HAP-1 (cell line): ENCODE results near the gene LLPH.

Source experiments
- DNase-seq, 2 experiments: peaks; one replicate each; pipeline ENCODE4 v3.0.0-alpha.2; 2016 to 2020; ENCODE audit warnings: low spot score in 2 of 2
- H3K27me3 ChIP-seq: fragments of 250-450 bp; sonication (Bioruptor Pico); 2 replicates; pipeline ENCODE4 v1.5.1; 2020; ENCODE audit warnings: low read depth, mild to moderate bottlenecking, moderate library complexity
- H3K36me3 ChIP-seq: fragments of 250-450 bp; sonication (Bioruptor Pico); replicated peaks from 2 replicates; pipeline ENCODE4 v1.5.1; 2020; ENCODE audit warnings: mild to moderate bottlenecking
- H3K4me1 ChIP-seq: fragments of 250-450 bp; sonication (Bioruptor Pico); 2 replicates; pipeline ENCODE4 v1.5.1; 2020; ENCODE audit warnings: mild to moderate bottlenecking
- H3K4me3 ChIP-seq: fragments of 250-450 bp; sonication (Bioruptor Pico); 2 replicates; pipeline ENCODE4 v1.5.1; 2020; ENCODE audit warnings: mild to moderate bottlenecking, moderate library complexity
- H3K9me3 ChIP-seq: fragments of 250-450 bp; sonication (Bioruptor Pico); 2 replicates; pipeline ENCODE4 v1.5.1; 2020; ENCODE audit warnings: mild to moderate bottlenecking, moderate library complexity
- in situ Hi-C: fragments of 300-500 bp; cut with MboI; formaldehyde crosslinking; loops from 3 replicates; pipeline ENCODE4 v1.14.3; 2020; ENCODE audit warnings: low sequenced_read_pairs, inconsistent platforms, mixed read lengths

Gene LLPH

GRCh38 chr12:66160704-66161103 is 30.2 kb upstream of the LLPH start:
- Histone ChIP-seq H3K27me3 (no peaks in the 10 kb centered on the region), H3K4me3 (no peak overlapping the region), H3K4me1 (no peaks in the 10 kb centered on the region), H3K36me3 (no peaks in the 10 kb centered on the region), H3K9me3 (peaks cover 2% of the 10 kb centered on the region; the same call in 1 of the 2 replicates)
- DNase-seq: no peak
- in situ Hi-C loops: loop anchor here (25.0 kb wide), 1 partner anchor 252 kb away; no protein-coding TSS in a partner anchor

GRCh38 chr12:66159123-66159522 is 28.6 kb upstream of the LLPH start:
- no peaks in the 10 kb centered on the region for H3K27me3 ChIP-seq
- no peaks in the 10 kb centered on the region for H3K4me1 ChIP-seq
- no peaks in the 10 kb centered on the region for H3K36me3 ChIP-seq
- in situ Hi-C loops: loop anchor here (25.0 kb wide), 1 partner anchor 253 kb away; no protein-coding TSS in a partner anchor
- DNase-seq: no peak
- H3K9me3 ChIP-seq: no peaks in the 10 kb centered on the region
- no peak overlapping the region for H3K4me3 ChIP-seq

GRCh38 chr12:66156654-66157053 is 26.1 kb upstream of the LLPH start:
- in situ Hi-C loops: loop anchor here (25.0 kb wide), 1 partner anchor 256 kb away; no protein-coding TSS in a partner anchor
- Histone ChIP-seq H3K4me3 (no peak overlapping the region), H3K4me1 (no peaks in the 10 kb centered on the region), H3K9me3 (no peaks in the 10 kb centered on the region), H3K27me3 (no peaks in the 10 kb centered on the region), H3K36me3 (no peaks in the 10 kb centered on the region)
- DNase-seq: no peak

GRCh38 chr12:66154776-66155175 is 24.2 kb upstream of the LLPH start:
- Histone ChIP-seq H3K36me3 (no peaks in the 10 kb centered on the region), H3K4me1 (no peaks in the 10 kb centered on the region), H3K4me3 (no peak overlapping the region), H3K9me3 (no peaks in the 10 kb centered on the region), H3K27me3 (no peaks in the 10 kb centered on the region)
- DNase-seq: no peak
- in situ Hi-C loops: loop anchor here (25.0 kb wide), 1 partner anchor 258 kb away; no protein-coding TSS in a partner anchor

- in situ Hi-C loops: loop anchor here (25.0 kb wide), 1 partner anchor 260 kb away; no protein-coding TSS in a partner anchor
- no peaks in the 10 kb centered on the region for H3K36me3 ChIP-seq
- H3K27me3 ChIP-seq: no peaks in the 10 kb centered on the region
- no peaks in the 10 kb centered on the region for H3K4me1 ChIP-seq
- no peak overlapping the region for H3K4me3 ChIP-seq
- no peak for DNase-seq
- H3K9me3 ChIP-seq: no peaks in the 10 kb centered on the region
Observed at GRCh38 chr12:66152732-66153131, 22.2 kb upstream of the LLPH start.

- in situ Hi-C loops: loop anchor here (25.0 kb wide), 1 partner anchor 262 kb away; no protein-coding TSS in a partner anchor
- Histone ChIP-seq H3K4me1 (no peaks in the 10 kb centered on the region), H3K27me3 (no peaks in the 10 kb centered on the region), H3K9me3 (no peaks in the 10 kb centered on the region), H3K4me3 (no peak overlapping the region), H3K36me3 (no peaks in the 10 kb centered on the region)
- DNase-seq: no peak
Observed at GRCh38 chr12:66149702-66150398, 19.3 kb upstream of the LLPH start.

GRCh38 chr12:66144791-66145754 is 14.5 kb upstream of the LLPH start:
- H3K4me3 ChIP-seq: no peak overlapping the region
- in situ Hi-C loops: no loop called here
- H3K36me3 ChIP-seq: no peaks in the 10 kb centered on the region
- peaks cover 4% of the 10 kb centered on the region for H3K9me3 ChIP-seq
- peak; percentile 22 to 28 for DNase-seq
- no peaks in the 10 kb centered on the region for H3K4me1 ChIP-seq
- H3K27me3 ChIP-seq: no peaks in the 10 kb centered on the region

GRCh38 chr12:66143868-66144267 is 13.3 kb upstream of the LLPH start:
- no peaks in the 10 kb centered on the region for H3K27me3 ChIP-seq
- in situ Hi-C loops: no loop called here
- no peaks in the 10 kb centered on the region for H3K4me1 ChIP-seq
- no peak for DNase-seq
- H3K4me3 ChIP-seq: no peak overlapping the region
- no peaks in the 10 kb centered on the region for H3K36me3 ChIP-seq
- peaks cover 4% of the 10 kb centered on the region for H3K9me3 ChIP-seq

- H3K4me1 ChIP-seq: no peaks in the 10 kb centered on the region
- peaks cover 4% of the 10 kb centered on the region for H3K9me3 ChIP-seq
- no peak overlapping the region for H3K4me3 ChIP-seq
- in situ Hi-C loops: no loop called here
- no peaks in the 10 kb centered on the region; the same call in 1 of the 2 replicates for H3K36me3 ChIP-seq
- no peaks in the 10 kb centered on the region for H3K27me3 ChIP-seq
- DNase-seq: no peak
Observed at GRCh38 chr12:66142826-66143225, 12.3 kb upstream of the LLPH start.

- H3K36me3 ChIP-seq: no peaks in the 10 kb centered on the region; the same call in 1 of the 2 replicates
- H3K4me3 ChIP-seq: no peak overlapping the region
- H3K9me3 ChIP-seq: peaks cover 4% of the 10 kb centered on the region
- H3K27me3 ChIP-seq: no peaks in the 10 kb centered on the region
- H3K4me1 ChIP-seq: no peaks in the 10 kb centered on the region
- in situ Hi-C loops: no loop called here
- no peak for DNase-seq
Observed at GRCh38 chr12:66141299-66141698, 10.7 kb upstream of the LLPH start.

- H3K4me1 ChIP-seq: no peaks in the 10 kb centered on the region
- DNase-seq: no peak
- H3K36me3 ChIP-seq: no peaks in the 10 kb centered on the region; the same call in 1 of the 2 replicates
- in situ Hi-C loops: no loop called here
- H3K4me3 ChIP-seq: no peak overlapping the region
- peaks cover 4% of the 10 kb centered on the region for H3K9me3 ChIP-seq
- no peaks in the 10 kb centered on the region for H3K27me3 ChIP-seq
Observed at GRCh38 chr12:66140731-66141130, 10.2 kb upstream of the LLPH start.

GRCh38 chr12:66139328-66139727 is 8.8 kb upstream of the LLPH start:
- in situ Hi-C loops: no loop called here
- no peaks in the 10 kb centered on the region; the same call in 1 of the 2 replicates for H3K36me3 ChIP-seq
- H3K4me3 ChIP-seq: no peak overlapping the region
- DNase-seq: no peak
- H3K27me3 ChIP-seq: no peaks in the 10 kb centered on the region
- H3K9me3 ChIP-seq: peaks cover 4% of the 10 kb centered on the region
- no peaks in the 10 kb centered on the region for H3K4me1 ChIP-seq

GRCh38 chr12:66137937-66138336 is 7.4 kb upstream of the LLPH start:
- peaks cover 4% of the 10 kb centered on the region for H3K9me3 ChIP-seq
- H3K4me3 ChIP-seq: no peak overlapping the region
- DNase-seq: no peak
- peaks cover 6% of the 10 kb centered on the region for H3K36me3 ChIP-seq
- H3K4me1 ChIP-seq: no peaks in the 10 kb centered on the region
- in situ Hi-C loops: no loop called here
- no peaks in the 10 kb centered on the region for H3K27me3 ChIP-seq

- no peak for DNase-seq
- Histone ChIP-seq H3K36me3 (peaks cover 17% of the 10 kb centered on the region), H3K9me3 (no peaks in the 10 kb centered on the region), H3K4me3 (no peak overlapping the region), H3K27me3 (no peaks in the 10 kb centered on the region), H3K4me1 (peaks cover 5% of the 10 kb centered on the region; the same call in 1 of the 2 replicates)
- in situ Hi-C loops: no loop called here
Observed at GRCh38 chr12:66132408-66132807, 1.9 kb upstream of the LLPH start.
